K562 (cell line): ENCODE measurements around the gene KCNC4. TPM values are rescaled to one million over a fixed set of nuclear protein-coding genes. Genes with fewer than 3 reads are reported as not detected.

Source experiments
- ATAC-seq: fragments of 200-7000 bp; cut with Tn5 transposase; 3 replicates; pipeline ENCODE4 v1.9.1; 2020; ENCODE audit warnings: moderate library complexity
- BruUV-seq: library from RNA; stranded (reverse); fragments of 400-500 nt; replicated peaks from 2 replicates; lab custom pipeline; 2021; lab: Mats Ljungman, UMichigan
- CTCF ChIA-PET: fragments of 300-600 bp; formaldehyde crosslinking; extraction: SDS; loops from one replicate; lab custom pipeline; 2021; ENCODE audit warnings: low intra/inter-chr PET ratio; lab: Yijun Ruan, JAX
- POLR2A ChIA-PET: fragments of 300-600, 350-650 bp; sonication (Branson Sonifier 250); formaldehyde crosslinking; extraction: SDS; loops from one replicate; lab custom pipeline; 2021; ENCODE audit warnings: antibody characterized with exemption, inconsistent platforms; lab: Yijun Ruan, JAX
- DNase-seq, 4 experiments: peaks; one replicate each; pipeline versions ENCODE4 v3.0.0 to v3.0.0-alpha.2; 2011 to 2018; ENCODE audit warnings: low spot score in 3 of 4, mixed read lengths in 3 of 4; ENCODE audit errors: extremely low read depth in 1 of 4
- FAIRE-seq: peaks from 2 replicates; lab custom pipeline; 2011; peaks lifted over from hg19 to GRCh38; lab: Jason Lieb, UNC
- H2AFZ ChIP-seq: 2 replicates; pipeline ENCODE4 v1.6.0; 2011; ENCODE audit warnings: low read depth, low read length, control low read depth, inconsistent platforms
- H3K27ac ChIP-seq: fragments of 200-600 bp; 3 replicates; pipeline ENCODE4 v1.8.0; 2011; ENCODE audit warnings: low read depth, mild to moderate bottlenecking, control low read depth, inconsistent platforms, low read length, moderate library complexity, mixed read lengths; ENCODE audit errors: extremely low read depth
- H3K27me3 ChIP-seq, 2 experiments: fragments of 300-600 bp in 1 of 2; 2 replicates in 1 of 2; 3 replicates in 1 of 2; pipeline versions ENCODE4 v1.6.0 to v1.8.0; 2011; ENCODE audit warnings: inconsistent platforms in 2 of 2, low read length in 2 of 2, mild to moderate bottlenecking in 1 of 2, mixed read lengths in 1 of 2, moderate library complexity in 1 of 2; ENCODE audit not compliant: control insufficient read depth in 2 of 2, insufficient read depth in 2 of 2
- H3K36me3 ChIP-seq: fragments of 300-600 bp; 3 replicates; pipeline ENCODE4 v1.8.0; 2011; ENCODE audit warnings: mild to moderate bottlenecking, low read length, inconsistent platforms; ENCODE audit not compliant: control insufficient read depth, insufficient read depth
- H3K4me1 ChIP-seq, 2 experiments: fragments of 200-600 bp in 1 of 2; replicated peaks in 1 of 2; 2 replicates in 1 of 2; 3 replicates in 1 of 2; pipeline versions ENCODE4 v1.5.1 to v1.8.0; 2011; ENCODE audit warnings: inconsistent platforms in 2 of 2, low read length in 2 of 2, mild to moderate bottlenecking in 1 of 2, mixed read lengths in 1 of 2, moderate library complexity in 1 of 2; ENCODE audit not compliant: control insufficient read depth in 2 of 2, insufficient read depth in 2 of 2
- H3K4me2 ChIP-seq: 2 replicates; pipeline ENCODE4 v1.6.1; 2011; ENCODE audit warnings: low read length, control low read depth, inconsistent platforms, mixed read lengths; ENCODE audit not compliant: insufficient read depth
- H3K4me3 ChIP-seq: fragments of 200-600 bp; sonication (generic), shearing (Covaris generic); 2 replicates; pipeline ENCODE4 v1.5.1; 2016; ENCODE audit warnings: control low read depth, inconsistent platforms
- H3K79me2 ChIP-seq: fragments of 200-600 bp; 3 replicates; pipeline ENCODE4 v1.8.0; 2011; ENCODE audit warnings: low read length, inconsistent platforms; ENCODE audit not compliant: control insufficient read depth, insufficient read depth
- H3K9ac ChIP-seq, 2 experiments: 2 replicates each; pipeline versions ENCODE4 v1.6.0 to v1.6.1; 2011; ENCODE audit warnings: low read depth in 2 of 2, low read length in 2 of 2, control low read depth in 1 of 2, inconsistent platforms in 1 of 2, mild to moderate bottlenecking in 1 of 2, mixed read lengths in 1 of 2; ENCODE audit not compliant: insufficient read depth in 1 of 2
- H3K9me1 ChIP-seq: one replicate; pipeline ENCODE4 v1.6.0; 2011; ENCODE audit warnings: inconsistent platforms, mild to moderate bottlenecking, low read length, moderate library complexity; ENCODE audit not compliant: control insufficient read depth, insufficient read depth
- H3K9me3 ChIP-seq: replicated peaks from 2 replicates; pipeline ENCODE4 v1.5.1; 2011; ENCODE audit warnings: low read depth, low read length, inconsistent platforms; ENCODE audit not compliant: control insufficient read depth, insufficient read depth
- H4K20me1 ChIP-seq: replicated peaks from 2 replicates; pipeline ENCODE4 v1.6.1; 2011; ENCODE audit warnings: low read length, inconsistent platforms, mixed read lengths; ENCODE audit not compliant: control insufficient read depth, insufficient read depth
- AFF1 ChIP-seq, 2 experiments: fragments of 450-650 bp; IDR thresholded peaks; 2 replicates each; pipeline ENCODE4 v1.6.1; 2018; ENCODE audit warnings: mild to moderate bottlenecking in 2 of 2, low read depth in 1 of 2; ENCODE audit not compliant: partially characterized antibody in 2 of 2
- ASH1L ChIP-seq: fragments of 450-650 bp; IDR thresholded peaks from 2 replicates; pipeline ENCODE4 v1.6.1; 2018; ENCODE audit warnings: borderline replicate concordance, mild to moderate bottlenecking, low read depth; ENCODE audit not compliant: partially characterized antibody
- CSDE1 ChIP-seq, 2 experiments: fragments of 450-650 bp; IDR thresholded peaks; 2 replicates each; pipeline ENCODE4 v1.6.1; 2016; ENCODE audit warnings: mild to moderate bottlenecking in 1 of 2
- NFIC ChIP-seq: fragments of 450-650 bp; IDR thresholded peaks from 2 replicates; pipeline ENCODE4 v1.6.1; 2017; ENCODE audit warnings: mild to moderate bottlenecking, inconsistent platforms
- NFXL1 ChIP-seq: fragments of 450-650 bp; formaldehyde crosslinking; IDR thresholded peaks from 2 replicates; pipeline ENCODE4 v1.4.0; 2021; ENCODE audit warnings: mild to moderate bottlenecking
- RHOXF2B ChIP-seq: fragments of 250-450 bp; sonication (Bioruptor Pico); conservative IDR thresholded peaks from 2 replicates; pipeline ENCODE4 v1.5.1; 2021
- TAF15 ChIP-seq: fragments of 200-400 bp; formaldehyde crosslinking; IDR thresholded peaks from 2 replicates; pipeline ENCODE4 v1.6.1; 2017; ENCODE audit warnings: mild to moderate bottlenecking, low read depth, low read length, moderate library complexity
- THRAP3 ChIP-seq: fragments of 450-650 bp; IDR thresholded peaks from 2 replicates; pipeline ENCODE4 v1.6.1; 2016; ENCODE audit warnings: mild to moderate bottlenecking, inconsistent platforms, borderline replicate concordance
- ZKSCAN8 ChIP-seq: fragments of 200-800 bp; sonication (Bioruptor generic); IDR thresholded peaks from 2 replicates; pipeline ENCODE4 v1.6.1; 2016; ENCODE audit warnings: missing genetic modification characterization, missing compliant biosample characterization
- ZNF75A ChIP-seq: fragments of 450-650 bp; formaldehyde crosslinking; IDR thresholded peaks from 2 replicates; pipeline ENCODE4 v1.4.0; 2020; ENCODE audit warnings: mild to moderate bottlenecking
- WGBS: fragments of 100-300 bp; shearing (Covaris generic); methylation state at CpG from one replicate; pipeline ENCODE4 v1.1.6; 2016; ENCODE audit warnings: low coverage, mixed read lengths; ENCODE audit not compliant: insufficient coverage; ENCODE audit errors: missing lambda C conversion rate; 5-methylcytosine and 5-hydroxymethylcytosine counted together
- in situ Hi-C: fragments of 300-500 bp; cut with MboI; formaldehyde crosslinking; loops from 4 replicates; pipeline ENCODE4 v1.15.0; 2018; ENCODE audit warnings: inconsistent platforms, mixed read lengths
- intact Hi-C: fragments of 100-400 bp; cut with micrococcal nuclease; formaldehyde crosslinking; loops from 2 replicates; pipeline ENCODE4 v1.14.2; 2022
- polyA plus RNA-seq, 8 experiments: library from polyadenylated mRNA; depleted of rRNA in 4 of 8; stranded (reverse) in 5 of 8; unstranded in 3 of 8; fragments of >200 nt; fragmentation: Nextera tagmentation in 2 of 8; fragmentation: Illumina TruSeq in 1 of 8; extraction: Ambion mirVana in 2 of 8; extraction: Trizol in 1 of 8; gene quantifications; 2 replicates each; pipeline versions ENCODE4 v1.2.1 to v1.2.3, GENCODE V29; 2011 to 2014; ENCODE audit warnings: inconsistent platforms in 1 of 8, missing spikeins in 1 of 8
- total RNA-seq, 7 experiments: library from RNA; depleted of rRNA in 6 of 7; stranded (reverse); fragments of >200 nt in 6 of 7; fragmentation: Illumina TruSeq in 2 of 7; extraction: Trizol in 2 of 7; gene quantifications; 2 replicates each; pipeline versions ENCODE4 v1.2.1 to v1.2.3, GENCODE V29; 2011 to 2021; ENCODE audit warnings: low replicate concordance in 1 of 7
- TF ChIP-seq, protein P1 (sequence below): fragments of 450-650 bp; IDR thresholded peaks from 2 replicates; pipeline ENCODE4 v1.7.1; 2018; ENCODE audit warnings: mild to moderate bottlenecking, low read depth; ENCODE audit not compliant: partially characterized antibody

KCNC4 gene
- total and polyA plus RNA-seq, 9 of the 15 experiments (the other 6 are each of a cell fraction or from before 2014, with no cell fraction given) = 0.07 to 1.8 (median 0.73) TPM

GRCh38 chr1:110214454-110215404 is 4.6 kb downstream of the KCNC4 start (continued):
- TF ChIP-seq CSDE1 (IDR thresholded peaks at IDR 0.05) = no peak

- FAIRE-seq (no peak), ATAC-seq (no peak), DNase-seq (no peak)
- in situ Hi-C loops = no loop called here
- Histone ChIP-seq H3K9me3 (no peaks in the 10 kb centered on the region), H3K36me3 (no peaks in the 10 kb centered on the region), H3K4me1 (peaks cover 0 to 16% of the 10 kb centered on the region in 2 experiments; a peak in 2 of 5 replicates), H3K79me2 (no peaks in the 10 kb centered on the region), H3K4me2 (no peak overlapping the region), H3K4me3 (no peak overlapping the region), H3K27ac (no peak overlapping the region), H3K9ac (no peak overlapping the region), H4K20me1 (peaks cover 17% of the 10 kb centered on the region), H3K27me3 (peaks cover 17 to 72% of the 10 kb centered on the region in 2 experiments), H2AFZ (no peak overlapping the region), H3K9me1 (no peaks in the 10 kb centered on the region)
- ChIA-PET CTCF (no interaction called here), POLR2A (interaction anchor here (0.5 to 3.2 kb wide), 9 partner anchors 10 to 244 kb away, joined by 3 to 19 read pairs (median 4); no protein-coding TSS in a partner anchor)
- WGBS = 9% methylated on average over 7 of the region's 7 CpGs
- no TSS peak for BruUV-seq
- intact Hi-C loops = no loop called here
- TF ChIP-seq ASH1L = no peak
- no peak for TF ChIP-seq NFXL1
- no peak for TF ChIP-seq ZKSCAN8 (CRISPR knock-in tag)
- TF ChIP-seq, protein P1, sequence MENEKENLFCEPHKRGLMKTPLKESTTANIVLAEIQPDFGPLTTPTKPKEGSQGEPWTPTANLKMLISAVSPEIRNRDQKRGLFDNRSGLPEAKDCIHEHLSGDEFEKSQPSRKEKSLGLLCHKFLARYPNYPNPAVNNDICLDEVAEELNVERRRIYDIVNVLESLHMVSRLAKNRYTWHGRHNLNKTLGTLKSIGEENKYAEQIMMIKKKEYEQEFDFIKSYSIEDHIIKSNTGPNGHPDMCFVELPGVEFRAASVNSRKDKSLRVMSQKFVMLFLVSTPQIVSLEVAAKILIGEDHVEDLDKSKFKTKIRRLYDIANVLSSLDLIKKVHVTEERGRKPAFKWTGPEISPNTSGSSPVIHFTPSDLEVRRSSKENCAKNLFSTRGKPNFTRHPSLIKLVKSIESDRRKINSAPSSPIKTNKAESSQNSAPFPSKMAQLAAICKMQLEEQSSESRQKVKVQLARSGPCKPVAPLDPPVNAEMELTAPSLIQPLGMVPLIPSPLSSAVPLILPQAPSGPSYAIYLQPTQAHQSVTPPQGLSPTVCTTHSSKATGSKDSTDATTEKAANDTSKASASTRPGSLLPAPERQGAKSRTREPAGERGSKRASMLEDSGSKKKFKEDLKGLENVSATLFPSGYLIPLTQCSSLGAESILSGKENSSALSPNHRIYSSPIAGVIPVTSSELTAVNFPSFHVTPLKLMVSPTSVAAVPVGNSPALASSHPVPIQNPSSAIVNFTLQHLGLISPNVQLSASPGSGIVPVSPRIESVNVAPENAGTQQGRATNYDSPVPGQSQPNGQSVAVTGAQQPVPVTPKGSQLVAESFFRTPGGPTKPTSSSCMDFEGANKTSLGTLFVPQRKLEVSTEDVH = no peak
- TF ChIP-seq TAF15 = no peak
- no peak for TF ChIP-seq AFF1 (IDR thresholded peaks at IDR 0.05; ENCODE audit: low read depth in 1 of 2, partially characterized antibody in 2 of 2)
- TF ChIP-seq NFIC = no peak
- no peak for TF ChIP-seq THRAP3
- TF ChIP-seq RHOXF2B = no peak
- no peak for TF ChIP-seq ZNF75A (CRISPR knock-in tag)
These were observed 5.8 kb downstream of the KCNC4 start for GRCh38 chr1:110215621-110216515.
